Gastrocnemius medialis (tissue), 4 donors: ENCODE data around the gene GOLGA6A. TPM values are rescaled to one million over a fixed set of nuclear protein-coding genes. Genes with fewer than 3 reads are reported as not detected.
"Not testable (repeated sequence)": the region's sequence is repeated elsewhere in the genome, so short reads cannot be mapped to it uniquely, and the experiment has no call there.

Experiments used
- ATAC-seq, 2 donors: fragments of 150-250 bp; one replicate each; pipeline ENCODE4 v1.9.1; 2016
- DNase-seq, 2 donors: peaks; one replicate each; pipeline ENCODE4 v3.0.0-alpha.2; 2019
- H3K27ac ChIP-seq, 4 donors: fragments of 200-600 bp; sonication (generic); 1 replicate in 1 of 4; 2 replicates in 3 of 4; pipeline ENCODE4 v1.5.1; 2016 to 2018; ENCODE audit warnings: mild to moderate bottlenecking in 2 of 4, moderate library complexity in 1 of 4
- H3K27me3 ChIP-seq, 3 donors: fragments of 200-600 bp; sonication (generic) in 2 of 3; 1 replicate in 1 of 3; 2 replicates in 2 of 3; pipeline versions ENCODE4 v1.5.1 to v1.6.0; 2016 to 2019; ENCODE audit warnings: mild to moderate bottlenecking in 1 of 3, moderate library complexity in 1 of 3
- H3K36me3 ChIP-seq, 2 donors: fragments of 200-600 bp; sonication (generic) in 1 of 2; one replicate each; pipeline ENCODE4 v1.5.1; 2017 to 2018
- H3K4me1 ChIP-seq, 2 donors: fragments of 200-600 bp; sonication (generic) in 1 of 2; one replicate each; pipeline ENCODE4 v1.5.1; 2016 to 2017; ENCODE audit warnings: mild to moderate bottlenecking in 2 of 2
- H3K4me3 ChIP-seq, 4 donors: fragments of 200-600 bp; sonication (generic) in 3 of 4; 1 replicate in 1 of 4; 2 replicates in 3 of 4; pipeline ENCODE4 v1.5.1; 2016 to 2019; ENCODE audit warnings: mild to moderate bottlenecking in 2 of 4
- H3K9me3 ChIP-seq, 3 donors: fragments of 200-600 bp; sonication (generic) in 2 of 3; 1 replicate in 1 of 3; 2 replicates in 2 of 3; pipeline ENCODE4 v1.5.1; 2016 to 2019
- POLR2A ChIP-seq, 2 donors: fragments of 450-650 bp; IDR thresholded peaks; one replicate each; pipeline ENCODE4 v1.6.1; 2017; ENCODE audit warnings: antibody characterized with exemption in 2 of 2, mild to moderate bottlenecking in 2 of 2, moderate library complexity in 2 of 2
- in situ Hi-C, 4 donors: fragments of 200-750 bp; cut with MboI; loops; one replicate each; pipeline versions ENCODE4 v1.15.0 to v1.8.0; 2017; ENCODE audit warnings: low sequenced_read_pairs in 4 of 4
- intact Hi-C: fragments of 100-400 bp; cut with DNase I; formaldehyde crosslinking; loops from one replicate; pipeline ENCODE4 v1.15.1; 2023; ENCODE audit warnings: low total_unique reads
- total RNA-seq, 4 donors: library from RNA; depleted of rRNA; stranded (reverse); fragments of >200 nt; gene quantifications; one replicate each; pipeline versions ENCODE4 v1.1.0 to v1.2.3, GENCODE V29; 2016
- TF ChIP-seq, protein P1 (sequence below), 5 experiments: fragments of 450-650 bp in 3 of 5; fragments of 200-600 bp in 2 of 5; sonication (generic) in 2 of 5; IDR thresholded peaks in 4 of 5; conservative IDR thresholded peaks in 1 of 5; 1 replicate in 4 of 5; 2 replicates in 1 of 5; pipeline ENCODE4 v1.5.1; 2016 to 2019; ENCODE audit warnings: antibody characterized with exemption in 5 of 5, mild to moderate bottlenecking in 3 of 5, moderate library complexity in 3 of 5

The GOLGA6A gene, protein sequence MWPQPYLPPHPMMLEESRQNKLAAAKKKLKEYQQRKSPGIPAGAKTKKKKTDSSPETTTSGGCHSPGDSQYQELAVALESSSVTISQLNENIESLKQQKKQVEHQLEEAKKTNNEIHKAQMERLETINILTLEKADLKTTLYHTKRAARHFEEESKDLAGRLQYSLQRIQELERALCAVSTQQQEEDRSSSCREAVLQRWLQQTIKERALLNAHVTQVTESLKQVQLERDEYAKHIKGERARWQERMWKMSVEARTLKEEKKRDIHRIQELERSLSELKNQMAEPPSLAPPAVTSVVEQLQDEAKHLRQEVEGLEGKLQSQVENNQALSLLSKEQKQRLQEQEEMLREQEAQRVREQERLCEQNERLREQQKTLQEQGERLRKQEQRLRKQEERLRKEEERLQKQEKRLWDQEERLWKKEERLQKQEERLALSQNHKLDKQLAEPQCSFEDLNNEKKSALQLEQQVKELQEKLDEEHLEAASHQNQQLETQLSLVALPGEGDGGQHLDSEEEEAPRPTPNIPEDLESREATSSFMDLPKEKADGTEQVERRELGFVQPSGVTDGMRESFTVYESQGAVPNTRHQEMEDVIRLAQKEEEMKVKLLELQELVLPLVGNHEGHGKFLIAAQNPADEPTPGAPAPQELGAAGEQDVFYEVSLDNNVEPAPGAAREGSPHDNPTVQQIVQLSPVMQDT
- under 1 TPM in 2 of 4 donors, not detected in 2; 0.10 to 0.83 TPM for total RNA-seq

DNA sequence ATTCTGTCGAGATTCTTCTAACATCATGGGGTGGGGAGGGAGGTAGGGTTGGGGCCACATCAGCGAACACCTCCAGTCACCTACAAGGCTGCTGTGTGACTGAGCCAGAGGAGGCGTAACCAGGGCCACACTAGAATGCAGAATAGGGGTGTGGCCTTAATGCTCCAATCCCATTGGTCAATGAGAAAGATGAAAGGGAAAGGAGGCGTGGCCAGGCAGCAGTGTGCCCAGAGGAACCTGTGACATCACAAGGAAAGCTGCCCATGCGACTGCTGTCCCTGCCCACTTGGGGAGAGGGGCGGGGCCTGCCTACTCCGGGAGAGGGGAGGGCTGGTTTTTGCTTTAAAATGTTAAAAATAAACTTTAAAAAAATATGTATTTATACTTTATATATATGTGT is at the start of gene GOLGA6A:
TSS of gene GOLGA6A (minus strand) at position 101 of the 400 bp plus-strand sequence. CDS start at position 60, 41 bp downstream.
- H3K27ac ChIP-seq, H3K4me3 ChIP-seq, in situ Hi-C loops, H3K36me3 ChIP-seq, DNase-seq, H3K9me3 ChIP-seq, intact Hi-C loops, H3K27me3 ChIP-seq, H3K4me1 ChIP-seq, ATAC-seq: not testable (repeated sequence)

DNA sequence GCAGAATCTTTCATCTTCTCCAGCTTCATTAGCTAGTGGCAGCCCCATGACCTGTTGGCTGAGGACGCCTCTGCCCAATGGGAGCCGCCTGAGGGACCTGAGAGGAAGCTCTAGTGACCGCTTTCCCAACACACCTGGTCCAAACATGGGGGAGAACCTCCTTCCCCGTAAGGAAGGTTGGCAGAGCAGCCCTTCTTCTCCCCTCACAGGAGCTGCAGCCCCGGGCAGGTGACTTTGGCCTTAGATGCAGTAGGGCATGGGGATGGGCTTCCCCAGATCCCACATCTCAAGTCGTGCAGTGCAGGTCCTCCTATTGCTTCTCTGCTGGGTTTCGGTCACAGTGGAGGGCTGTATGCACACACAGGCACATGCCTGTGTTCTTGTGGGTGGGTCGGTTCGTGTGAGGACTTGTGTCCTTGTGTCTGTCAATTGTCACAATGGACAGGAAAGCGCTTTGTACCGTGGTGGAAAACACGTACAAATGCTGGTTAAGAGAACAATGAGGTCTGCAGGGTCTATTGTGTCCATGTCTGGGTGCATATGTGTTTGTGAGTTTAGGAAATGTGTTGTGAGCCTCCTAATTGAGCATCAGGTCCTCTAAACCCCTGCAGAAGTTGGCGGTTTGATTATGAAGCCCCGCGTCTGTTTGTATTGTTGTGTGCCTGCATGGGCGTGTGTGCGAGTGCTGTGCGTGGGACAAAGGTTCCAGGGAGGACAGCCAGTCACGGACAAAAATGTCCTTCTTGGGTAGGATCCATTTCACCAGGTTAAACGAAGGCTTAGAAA is 49.5 kb upstream of the GOLGA6A start:
- Histone ChIP-seq H3K9me3 (no peaks in the 10 kb centered on the region), H3K4me3 (peak overlapping the region in 1 of 4 donors; percentile 52), H3K36me3 (no peaks in the 10 kb centered on the region), H3K27ac (peak overlapping the region in 3 of 4 donors; percentile 22 to 55 (median 40)), H3K4me1 (peaks cover 3 to 35% of the 10 kb centered on the region in 2 donors), H3K27me3 (peaks cover 78 to 95% (median 90%) of the 10 kb centered on the region in 3 donors)
- ATAC-seq (no peak), DNase-seq (no peak)
- intact Hi-C loops (no loop called here), in situ Hi-C loops (loop anchor here in 1 of 4 donors (10.0 kb wide), 1 partner anchor 173 kb away; no protein-coding TSS in a partner anchor)
- peak in 1 of 2 donors; percentile 20 for TF ChIP-seq POLR2A (IDR thresholded peaks at IDR 0.05)
- TF ChIP-seq, protein P1, sequence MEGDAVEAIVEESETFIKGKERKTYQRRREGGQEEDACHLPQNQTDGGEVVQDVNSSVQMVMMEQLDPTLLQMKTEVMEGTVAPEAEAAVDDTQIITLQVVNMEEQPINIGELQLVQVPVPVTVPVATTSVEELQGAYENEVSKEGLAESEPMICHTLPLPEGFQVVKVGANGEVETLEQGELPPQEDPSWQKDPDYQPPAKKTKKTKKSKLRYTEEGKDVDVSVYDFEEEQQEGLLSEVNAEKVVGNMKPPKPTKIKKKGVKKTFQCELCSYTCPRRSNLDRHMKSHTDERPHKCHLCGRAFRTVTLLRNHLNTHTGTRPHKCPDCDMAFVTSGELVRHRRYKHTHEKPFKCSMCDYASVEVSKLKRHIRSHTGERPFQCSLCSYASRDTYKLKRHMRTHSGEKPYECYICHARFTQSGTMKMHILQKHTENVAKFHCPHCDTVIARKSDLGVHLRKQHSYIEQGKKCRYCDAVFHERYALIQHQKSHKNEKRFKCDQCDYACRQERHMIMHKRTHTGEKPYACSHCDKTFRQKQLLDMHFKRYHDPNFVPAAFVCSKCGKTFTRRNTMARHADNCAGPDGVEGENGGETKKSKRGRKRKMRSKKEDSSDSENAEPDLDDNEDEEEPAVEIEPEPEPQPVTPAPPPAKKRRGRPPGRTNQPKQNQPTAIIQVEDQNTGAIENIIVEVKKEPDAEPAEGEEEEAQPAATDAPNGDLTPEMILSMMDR (IDR thresholded peaks at IDR 0.05 in 4 of 5, conservative IDR thresholded peaks at IDR 0.05 in 1 of 5): no peak

DNA sequence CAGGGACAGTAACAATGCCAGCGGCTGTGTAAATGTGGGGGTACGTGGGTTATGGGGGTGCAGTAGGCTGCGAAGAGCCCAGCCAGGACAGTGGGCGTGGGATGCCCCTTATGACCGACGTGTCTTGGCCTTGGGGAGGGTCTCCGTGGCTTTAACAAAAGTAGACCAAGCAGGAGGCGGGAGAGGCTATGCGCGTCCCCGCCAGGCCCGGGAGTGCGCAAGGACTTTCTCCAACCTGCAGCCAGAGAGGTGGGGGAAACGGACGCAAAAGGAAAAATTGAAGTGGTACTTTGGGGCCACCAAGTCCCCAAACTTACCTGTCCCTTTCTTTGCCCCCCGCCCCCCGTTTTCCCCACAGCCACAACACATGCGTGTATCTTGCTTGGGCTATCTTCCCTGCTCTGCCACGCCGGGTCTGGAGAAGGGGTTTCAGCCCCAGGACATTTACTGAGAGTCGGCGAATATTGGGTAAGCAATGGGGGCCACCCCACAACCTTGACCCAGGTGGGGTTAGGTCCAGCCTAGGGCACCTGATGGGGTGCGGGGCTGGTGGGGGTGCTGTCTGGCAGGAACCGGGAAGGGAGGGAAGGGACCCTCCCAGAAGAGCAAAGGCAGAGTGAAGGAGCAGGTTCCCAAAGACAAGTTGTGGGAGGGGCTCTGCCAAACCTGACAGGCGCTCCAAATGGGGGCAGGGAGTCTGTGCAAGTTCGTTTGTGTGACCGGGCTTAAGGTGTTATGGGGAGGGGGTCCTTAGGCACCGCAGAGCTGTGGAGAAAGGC is 48.7 kb upstream of the GOLGA6A start:
- no peaks in the 10 kb centered on the region for H3K9me3 ChIP-seq
- in situ Hi-C loops: loop anchor here in 1 of 4 donors (10.0 kb wide), 1 partner anchor 174 kb away; no protein-coding TSS in a partner anchor

DNA sequence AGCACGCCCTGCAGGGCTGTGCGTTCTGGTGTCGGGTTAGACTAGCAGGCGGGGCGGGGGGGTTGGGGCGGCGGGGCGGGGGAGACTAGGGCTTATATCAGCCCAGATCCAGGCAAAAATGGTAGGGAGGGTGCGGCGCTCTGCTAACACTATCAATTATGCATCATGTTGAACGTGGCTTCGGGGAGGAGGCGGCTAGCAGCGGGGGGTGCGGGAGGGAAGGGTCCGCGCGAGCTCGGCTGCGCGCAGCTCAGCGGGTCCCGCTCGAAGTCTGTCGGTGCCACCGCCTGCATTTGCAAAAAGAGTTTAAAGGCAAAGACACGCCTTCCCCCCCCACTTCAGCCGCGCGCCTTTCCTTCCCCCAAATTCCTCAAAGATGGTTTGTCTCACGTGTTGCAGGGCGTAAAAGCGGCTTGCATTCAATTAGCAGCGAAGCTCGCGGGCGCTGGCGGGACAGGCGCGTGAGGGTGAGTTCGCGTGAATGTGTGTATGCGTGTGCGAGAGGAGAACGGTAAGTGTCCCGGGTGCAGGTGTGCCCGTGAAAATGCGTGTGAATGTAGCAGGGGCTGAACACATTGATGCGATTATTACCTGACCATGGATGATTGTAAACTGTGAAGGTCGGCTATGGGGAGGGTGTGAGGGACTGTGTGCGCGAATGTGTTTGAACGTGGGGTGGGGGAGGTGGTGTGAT is 48.0 kb upstream of the GOLGA6A start, which contains the start of gene ISLR2:
TSS of gene ISLR2 (plus strand) at position 432 of the 694 bp plus-strand sequence. CDS start 2,169 bp downstream, outside the sequence.
- peak within 1 kb of the TSS in 3 of 4 donors; percentile 4 to 59 (median 40) for H3K27ac ChIP-seq
- in situ Hi-C loops (loop anchor here in 1 of 4 donors (10.0 kb wide), 1 partner anchor 174 kb away; no protein-coding TSS in a partner anchor), intact Hi-C loops (no loop called here)
- H3K4me1 ChIP-seq: peaks cover 0 to 19% of the 10 kb centered on the region in 2 donors
- H3K27me3 ChIP-seq: peaks cover 68 to 86% (median 77%) of the 10 kb centered on the region in 3 donors
- TF ChIP-seq, protein P1 (IDR thresholded peaks at IDR 0.05 in 4 of 5, conservative IDR thresholded peaks at IDR 0.05 in 1 of 5): no peak
- H3K36me3 ChIP-seq: no peaks in the 10 kb centered on the region
- DNase-seq (no peak), ATAC-seq (no peak)
- H3K9me3 ChIP-seq: no peaks in the 10 kb centered on the region
- peak within 1 kb of the TSS; percentile 18 to 52 (median 28) for H3K4me3 ChIP-seq

More for the DNA sequence above, 48.7 kb upstream of the GOLGA6A start:
- Histone ChIP-seq H3K36me3 (no peaks in the 10 kb centered on the region), H3K27me3 (peaks cover 74 to 87% (median 82%) of the 10 kb centered on the region in 3 donors), H3K4me3 (peak overlapping the region in 2 of 4 donors; percentile 29 to 52), H3K27ac (peak overlapping the region in 2 of 4 donors; percentile 40 to 45), H3K4me1 (peaks cover 0 to 27% of the 10 kb centered on the region in 2 donors)
- ATAC-seq (no peak), DNase-seq (no peak)
- TF ChIP-seq, protein P1 (IDR thresholded peaks at IDR 0.05 in 4 of 5, conservative IDR thresholded peaks at IDR 0.05 in 1 of 5): no peak
- no peak for TF ChIP-seq POLR2A (IDR thresholded peaks at IDR 0.05)
- intact Hi-C loops: no loop called here
